GM19397 (cell line): Measurements from ENCODE around the gene ACSF3.

Experiments used
- ATAC-seq: cut with Tn5 transposase; IDR thresholded peaks from one replicate; pipeline ENCODE4 v1.9.1; 2021; ENCODE audit warnings: mild to moderate bottlenecking, moderate library complexity; ENCODE audit not compliant: unreplicated experiment

The ACSF3 gene

GRCh38 chr16:89171216-89172170 lies 77.8 kb downstream of the ACSF3 start, which contains the start of gene CDH15:
CDH15 (plus strand) TSS chr16:89171748; CDS start chr16:89171832, 84 bp downstream.
- ATAC-seq, result peak; percentile 84

DNA sequence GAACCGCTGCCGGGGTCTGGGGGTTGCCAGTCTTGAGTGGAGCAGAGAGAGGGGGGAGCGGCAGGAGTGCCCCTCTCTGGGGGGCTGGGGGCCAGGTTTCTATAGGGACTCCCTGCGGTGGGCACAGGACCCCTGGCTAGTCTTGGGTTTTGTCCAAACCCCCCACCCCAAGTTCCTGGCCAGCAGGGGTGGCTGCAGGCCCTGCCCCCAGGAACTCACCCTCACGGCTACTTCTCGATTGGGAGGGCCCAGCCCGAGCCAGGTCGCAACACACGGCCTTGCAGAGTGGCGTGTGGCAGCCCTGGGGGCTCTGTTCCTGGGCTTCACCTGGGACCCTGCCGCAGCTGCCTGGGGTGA lies 78.5 kb downstream of the ACSF3 start:
- ATAC-seq, result no peak

- no peak for ATAC-seq
Observed at GRCh38 chr16:89172528-89173173, 79.0 kb downstream of the ACSF3 start.

DNA sequence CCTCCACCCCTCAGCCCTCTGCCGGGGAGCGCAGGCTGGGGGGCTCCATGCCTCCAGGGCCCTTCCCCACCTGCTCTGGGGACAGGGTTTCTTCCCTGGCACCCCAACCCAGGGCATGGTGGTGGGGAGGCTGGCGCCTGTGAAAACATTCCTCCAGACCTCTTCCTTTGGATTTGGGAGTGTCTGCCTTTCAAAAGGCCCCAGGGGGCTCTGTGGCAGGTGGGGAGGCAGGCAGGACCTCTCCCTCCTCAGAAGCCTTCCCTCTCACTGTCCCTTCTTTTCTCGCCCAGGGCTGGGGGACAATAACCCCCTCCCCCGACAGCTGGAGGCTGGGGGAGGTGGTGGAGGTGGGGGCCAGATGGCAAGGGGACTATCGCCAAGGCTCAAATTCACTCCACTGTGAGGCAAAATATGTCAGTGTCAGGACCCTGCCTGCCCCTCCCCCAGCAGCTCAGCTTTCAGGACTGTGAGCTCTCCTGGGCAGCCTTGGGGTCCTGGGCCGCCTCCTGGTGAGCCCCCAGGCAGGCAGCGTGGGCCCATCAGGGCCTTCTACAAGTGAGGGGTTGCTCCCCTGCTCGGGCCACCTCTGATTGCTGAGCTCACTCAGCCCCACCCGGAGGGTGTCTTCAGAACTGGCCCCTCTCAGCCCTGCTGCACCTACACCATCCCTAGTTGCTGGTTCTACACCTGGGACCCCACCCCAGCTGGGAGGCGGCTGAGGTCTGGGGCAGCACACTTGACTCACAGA lies 79.7 kb downstream of the ACSF3 start:
- no peak for ATAC-seq

GRCh38 chr16:89174055-89174827 lies 80.6 kb downstream of the ACSF3 start:
- ATAC-seq, result no peak

DNA sequence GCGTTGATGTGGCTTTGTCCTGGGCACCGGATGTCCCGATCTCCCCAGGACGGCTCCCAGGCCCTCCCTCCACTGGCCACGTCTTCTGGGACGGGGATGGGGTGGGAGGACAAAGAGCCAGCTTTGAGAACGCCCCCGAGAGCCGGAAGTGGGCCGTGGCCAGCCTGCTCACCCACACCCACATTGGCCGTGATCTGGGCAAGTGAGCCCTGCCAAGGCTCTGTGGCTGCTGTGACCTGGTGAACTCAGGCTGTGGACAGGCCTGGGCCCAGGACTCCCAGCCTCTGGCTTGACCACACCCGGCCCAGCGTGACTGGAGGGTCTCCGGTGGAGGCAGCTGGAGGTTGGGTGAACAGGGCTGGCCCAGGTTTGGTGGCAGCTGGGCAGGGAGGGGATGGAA lies 81.2 kb downstream of the ACSF3 start:
- no peak for ATAC-seq

DNA sequence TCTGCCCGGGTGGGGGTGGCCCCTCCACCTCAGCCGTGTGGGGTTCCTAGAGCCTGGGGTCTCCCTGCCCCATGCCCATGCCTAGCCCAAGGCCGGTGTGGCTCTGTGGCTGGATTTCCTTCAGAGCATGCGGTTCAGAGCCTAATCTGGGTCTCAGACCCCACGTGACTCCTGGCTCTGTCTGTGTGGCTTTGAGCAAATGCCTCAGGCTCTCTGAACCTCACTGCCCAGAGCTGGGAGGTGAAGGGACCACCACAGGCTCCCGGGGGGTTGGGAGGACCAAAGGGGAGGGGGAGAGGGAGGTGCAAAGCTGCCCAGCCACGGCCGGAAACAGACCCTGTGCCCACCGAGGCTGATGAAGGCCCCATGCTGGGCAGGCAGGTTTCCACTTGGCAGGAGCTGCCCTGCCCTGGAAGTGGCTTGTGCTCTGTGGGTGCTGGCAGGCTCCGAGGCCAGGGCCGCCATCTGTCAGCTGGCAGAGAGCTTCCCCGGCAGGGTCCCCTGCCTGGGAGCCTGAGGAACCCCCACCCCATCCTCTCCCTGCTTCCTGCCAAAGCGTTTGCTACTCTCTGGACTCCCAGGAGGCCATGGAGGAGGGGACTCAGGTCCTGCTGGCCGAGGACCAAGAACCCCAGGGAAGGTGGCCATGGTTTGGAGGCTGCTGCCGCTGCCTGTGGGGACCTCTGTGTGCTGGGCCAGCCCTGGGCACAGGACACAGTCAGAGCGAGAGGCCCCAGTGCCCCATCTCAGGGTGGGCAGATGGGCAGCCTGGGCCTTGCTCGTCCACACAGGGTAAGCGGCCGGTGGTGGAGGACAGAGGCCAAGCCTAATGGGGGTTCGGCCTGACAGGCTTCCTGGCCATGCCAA lies 81.9 kb downstream of the ACSF3 start:
- no peak for ATAC-seq

GRCh38 chr16:89176147-89176690 lies 82.6 kb downstream of the ACSF3 start:
- ATAC-seq, result no peak

DNA sequence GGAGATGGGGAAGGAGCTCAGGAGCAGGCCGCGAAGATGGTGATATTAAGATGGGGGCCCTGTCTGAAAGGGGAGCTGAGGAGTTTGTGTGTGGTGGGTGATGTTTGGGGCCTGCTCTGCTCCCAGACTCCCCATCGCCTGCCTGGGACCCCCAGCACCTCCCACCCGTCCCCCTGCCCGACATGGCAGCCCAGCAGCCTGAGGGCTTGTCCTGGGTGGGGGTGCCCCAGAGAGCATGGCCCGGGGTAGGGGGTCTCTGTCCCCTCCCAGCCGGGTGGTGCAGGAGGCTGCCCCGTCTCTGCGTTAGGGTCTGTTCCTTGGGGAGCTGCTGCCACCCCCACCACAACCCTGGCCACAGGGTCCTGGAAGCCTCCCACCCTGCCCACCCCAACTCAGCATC lies 83.1 kb downstream of the ACSF3 start:
- ATAC-seq, result no peak

GRCh38 chr16:89177501-89177900 lies 83.8 kb downstream of the ACSF3 start:
- no peak for ATAC-seq

- ATAC-seq, result no peak
Observed at GRCh38 chr16:89178453-89179147, 84.9 kb downstream of the ACSF3 start.

DNA sequence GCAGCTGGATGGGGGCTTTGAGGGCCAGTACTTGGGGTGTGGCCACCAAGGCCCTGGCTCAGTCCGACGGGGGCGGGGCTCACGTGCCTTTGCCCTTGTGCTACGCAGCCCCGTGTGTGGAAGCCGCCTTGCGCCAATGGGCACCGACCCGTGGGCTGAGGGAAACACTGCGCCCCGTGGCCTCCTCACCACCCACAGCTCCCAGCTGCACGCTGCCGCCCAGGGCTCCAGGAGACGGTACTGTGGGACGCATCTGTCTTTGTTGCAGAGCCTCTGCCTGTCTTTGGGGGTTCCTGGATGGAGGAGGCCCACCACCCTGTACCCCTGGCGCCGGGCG lies 85.5 kb downstream of the ACSF3 start:
- ATAC-seq, result no peak

DNA sequence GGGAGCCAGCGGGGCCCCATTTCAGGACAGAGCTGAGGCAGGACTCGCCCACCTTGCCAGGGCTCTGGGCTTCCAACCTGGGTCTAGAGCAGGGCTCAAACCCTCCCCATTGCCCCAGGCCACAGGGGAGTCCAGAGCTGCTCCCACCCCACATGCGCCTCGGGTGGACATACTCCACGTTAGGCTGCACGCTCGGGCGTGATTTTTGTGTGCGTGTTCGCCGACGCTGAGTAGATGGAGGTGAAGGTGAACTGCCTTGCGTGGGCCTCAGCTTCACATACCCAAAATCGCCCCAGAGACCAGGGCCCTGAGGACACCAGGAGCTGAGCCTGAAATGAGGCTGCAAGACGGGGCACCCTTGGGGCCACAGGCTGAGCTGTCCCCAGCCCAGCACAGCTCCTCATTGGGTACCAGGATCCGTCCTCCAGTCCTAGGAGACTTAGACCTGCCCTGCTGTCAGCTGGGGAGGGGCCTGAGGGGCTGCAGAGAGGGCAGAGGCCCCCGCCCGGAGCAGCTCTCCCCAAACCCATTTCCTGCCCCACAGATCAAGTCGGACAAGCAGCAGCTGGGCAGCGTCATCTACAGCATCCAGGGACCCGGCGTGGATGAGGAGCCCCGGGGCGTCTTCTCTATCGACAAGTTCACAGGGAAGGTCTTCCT lies 86.1 kb downstream of the ACSF3 start:
- ATAC-seq, result no peak

DNA sequence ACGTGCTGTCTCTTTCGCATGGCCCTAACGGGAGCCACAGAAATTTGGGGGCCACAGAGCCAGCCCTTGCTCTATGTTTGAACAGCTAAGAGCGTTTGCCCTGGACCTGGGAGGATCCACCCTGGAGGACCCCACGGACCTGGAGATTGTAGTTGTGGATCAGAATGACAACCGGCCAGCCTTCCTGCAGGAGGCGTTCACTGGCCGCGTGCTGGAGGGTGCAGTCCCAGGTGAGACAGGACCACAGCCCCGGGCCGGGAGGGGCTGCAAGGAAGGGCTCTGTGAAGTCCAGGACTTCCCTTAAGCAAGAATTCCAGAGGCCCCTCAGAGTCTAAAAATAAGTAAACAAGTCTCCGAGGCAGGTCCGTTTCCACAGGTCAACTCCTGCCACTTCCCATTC lies 89.8 kb downstream of the ACSF3 start:
- no peak for ATAC-seq

GRCh38 chr16:89183975-89184676 lies 90.5 kb downstream of the ACSF3 start:
- no peak for ATAC-seq

- no peak for ATAC-seq
Observed at GRCh38 chr16:89184677-89184932, 91.0 kb downstream of the ACSF3 start.

- ATAC-seq, result no peak
Observed at GRCh38 chr16:89184933-89185794, 91.5 kb downstream of the ACSF3 start.
